Pancreas (tissue), 10 donors: Measurements from ENCODE around the gene MSI2. TPM values are rescaled to one million over a fixed set of nuclear protein-coding genes. Genes with fewer than 3 reads are reported as not detected.

Experiments
- ATAC-seq, 4 donors: fragments of 200-7000 bp; cut with Tn5 transposase; one replicate each; pipeline versions ENCODE4 v1.8.0 to v1.9.1; 2020; ENCODE audit warnings: mild to moderate bottlenecking in 4 of 4, moderate library complexity in 4 of 4
- DNase-seq, 6 donors: peaks; one replicate each; pipeline ENCODE4 v3.0.0-alpha.2; 2020
- FAIRE-seq: peaks from 2 replicates; lab custom pipeline; 2012; peaks lifted over from hg19 to GRCh38; lab: Jason Lieb, UNC
- H3K27ac ChIP-seq, 4 donors: fragments of 200-600 bp; sonication (generic); 1 replicate in 3 of 4; 2 replicates in 1 of 4; pipeline versions ENCODE4 v1.5.0 to v1.8.0; 2020
- H3K27me3 ChIP-seq, 4 donors: fragments of 200-600 bp; one replicate each; pipeline ENCODE4 v1.8.0; 2021
- H3K36me3 ChIP-seq, 3 donors: fragments of 200-600 bp; sonication (generic) in 1 of 3; one replicate each; pipeline versions ENCODE4 v1.5.0 to v1.8.0; 2020 to 2021
- H3K4me1 ChIP-seq, 3 donors: fragments of 200-600 bp; one replicate each; pipeline ENCODE4 v1.8.0; 2021
- H3K4me3 ChIP-seq, 4 donors: fragments of 200-600 bp; sonication (generic) in 2 of 4; one replicate each; pipeline versions ENCODE4 v1.5.0 to v1.8.0; 2020 to 2021
- H3K9me3 ChIP-seq, 4 donors: fragments of 200-600 bp; one replicate each; pipeline ENCODE4 v1.8.0; 2021
- CTCF ChIP-seq, 4 donors: fragments of 200-600 bp; sonication (generic) in 3 of 4; IDR thresholded peaks; one replicate each; pipeline versions ENCODE4 v1.5.0 to v1.8.0; 2021; ENCODE audit warnings: antibody characterized with exemption in 4 of 4
- WGBS, 2 donors: extraction: QIAGEN DNeasy Blood & Tissue Kit; methylation state at CpG; one replicate each; pipeline ENCODE4 v1.1.7; 2013; 5-methylcytosine and 5-hydroxymethylcytosine counted together
- intact Hi-C, 3 donors: fragments of 100-400 bp; cut with DNase I; formaldehyde crosslinking; loops; one replicate each; pipeline versions ENCODE4 v1.11.1 to v1.14.2; 2022
- polyA plus RNA-seq, 2 donors: library from polyadenylated mRNA; stranded (reverse); fragments of 200-250 nt; gene quantifications; one replicate each; pipeline ENCODE4 v1.2.3, GENCODE V29; 2013
- total RNA-seq, 6 donors: library from RNA; stranded (reverse); fragmentation: NEBNext Ultra II Directional in 4 of 6; extraction: Animal tissue kit (Norgen Biotek cat#: 25700) in 4 of 6; gene quantifications; one replicate each; pipeline versions ENCODE4 v1.2.1 to v1.2.4, GENCODE V29; 2021 to 2023
- donor health status: healthy with polysubstance abuse.
- donor health status: DM: no; HTN: no; CAD: no; lungs with moderate emphysema.
- donor health status: DM: no; HTN: no; CAD: no.
- donor health status: control.
- donor health status: control.
- donor health status: Bipolar disorder and iron deficiency.
- donor health status: DM: yes; HTN: yes; CAD: no.
- donor health status: DM: no; HTN: no; CAD: no.
- donor health status: DM: no; HTN: no; CAD: no.
- donor health status: DM: yes; HTN: yes; CAD: no.

MSI2 gene
- total and polyA plus RNA-seq, 8 donors: 10.4 to 48.9 (median 30.1) TPM

GRCh38 chr17:57722704-57723043, 466.4 kb downstream of the MSI2 start:
- WGBS, 2 donors: 74 to 76% methylated on average over 7 of the region's 7 CpGs
- no peak for TF ChIP-seq CTCF (IDR thresholded peaks at IDR 0.05)
- Histone ChIP-seq H3K4me3 (no peak overlapping the region), H3K27me3 (no peaks in the 10 kb centered on the region), H3K9me3 (no peaks in the 10 kb centered on the region), H3K4me1 (no peaks in the 10 kb centered on the region), H3K36me3 (no peaks in the 10 kb centered on the region), H3K27ac (no peak overlapping the region)
- intact Hi-C loops: no loop called here
- no peak for ATAC-seq
- no peak for FAIRE-seq
- no peak for DNase-seq

GRCh38 chr17:57723427-57724025, 467.2 kb downstream of the MSI2 start:
- Histone ChIP-seq H3K9me3 (no peaks in the 10 kb centered on the region), H3K27me3 (no peaks in the 10 kb centered on the region), H3K36me3 (no peaks in the 10 kb centered on the region), H3K27ac (no peak overlapping the region), H3K4me3 (no peak overlapping the region), H3K4me1 (no peaks in the 10 kb centered on the region)
- WGBS, 2 donors: 76 to 80% methylated on average over 13 of the region's 13 CpGs
- DNase-seq (no peak), FAIRE-seq (no peak), ATAC-seq (no peak)
- no peak for TF ChIP-seq CTCF (IDR thresholded peaks at IDR 0.05)
- intact Hi-C loops: no loop called here

GRCh38 chr17:57724026-57724728, 467.9 kb downstream of the MSI2 start:
- WGBS, 2 donors: 82 to 84% methylated on average over 14 of the region's 14 CpGs

GRCh38 chr17:57724729-57725125, 468.4 kb downstream of the MSI2 start:
- Histone ChIP-seq H3K9me3 (no peaks in the 10 kb centered on the region), H3K4me3 (no peak overlapping the region), H3K36me3 (no peaks in the 10 kb centered on the region), H3K27ac (no peak overlapping the region), H3K27me3 (no peaks in the 10 kb centered on the region), H3K4me1 (no peaks in the 10 kb centered on the region)
- 81% methylated on average over 5 of the region's 5 CpGs for WGBS, 2 donors
- intact Hi-C loops: no loop called here
- DNase-seq: no peak
- ATAC-seq: no peak
- no peak for TF ChIP-seq CTCF (IDR thresholded peaks at IDR 0.05)
- no peak for FAIRE-seq

More at GRCh38 chr17:57724026-57724728, 467.9 kb downstream of the MSI2 start:
- intact Hi-C loops: no loop called here
- no peak for ATAC-seq
- no peaks in the 10 kb centered on the region for H3K36me3 ChIP-seq
- H3K4me1 ChIP-seq: no peaks in the 10 kb centered on the region
- H3K4me3 ChIP-seq: no peak overlapping the region
- H3K9me3 ChIP-seq: no peaks in the 10 kb centered on the region
- TF ChIP-seq CTCF (IDR thresholded peaks at IDR 0.05): no peak
- H3K27me3 ChIP-seq: no peaks in the 10 kb centered on the region
- no peak for FAIRE-seq
- DNase-seq: no peak
- H3K27ac ChIP-seq: no peak overlapping the region

- 70 to 71% methylated on average over 9 of the region's 9 CpGs for WGBS, 2 donors
- DNase-seq (no peak), ATAC-seq (no peak), FAIRE-seq (no peak)
- Histone ChIP-seq H3K27me3 (no peaks in the 10 kb centered on the region), H3K36me3 (no peaks in the 10 kb centered on the region), H3K9me3 (no peaks in the 10 kb centered on the region), H3K4me3 (no peak overlapping the region), H3K4me1 (no peaks in the 10 kb centered on the region), H3K27ac (no peak overlapping the region)
- intact Hi-C loops: no loop called here
- TF ChIP-seq CTCF (IDR thresholded peaks at IDR 0.05): no peak
Observed at GRCh38 chr17:57726213-57726790, 470.0 kb downstream of the MSI2 start.
